PC-9 (cell line): ENCODE measurements around the gene LYSMD2. TPM values are rescaled to one million over a fixed set of nuclear protein-coding genes. Genes with fewer than 3 reads are reported as not detected.

Experiments used
- BruUV-seq: library from RNA; stranded (reverse); fragments of 400-500 nt; replicated peaks from 2 replicates; lab custom pipeline; 2021; lab: Mats Ljungman, UMichigan
- CTCF ChIA-PET: fragments of 300-600 bp; sonication (Branson Sonifier 250); formaldehyde crosslinking; loops from one replicate; lab custom pipeline; 2022; ENCODE audit warnings: antibody characterized with exemption; lab: Charles Lee
- POLR2A ChIA-PET: fragments of 300-600 bp; sonication (Branson Sonifier 250); formaldehyde crosslinking; loops from one replicate; lab custom pipeline; 2022; ENCODE audit warnings: antibody characterized with exemption; ENCODE audit not compliant: unreplicated experiment; lab: Charles Lee
- DNase-seq, 2 experiments: peaks; one replicate each; pipeline versions ENCODE4 v3.0.0 to v3.0.0-alpha.2; 2015 to 2022; ENCODE audit warnings: mixed read lengths in 1 of 2
- H2AFZ ChIP-seq: fragments of 200-600 bp; sonication (generic); 2 replicates; pipeline ENCODE4 v1.8.1; 2017; ENCODE audit warnings: antibody characterized with exemption
- H3F3A ChIP-seq: fragments of 200-600 bp; sonication (generic); 2 replicates; pipeline ENCODE4 v1.8.1; 2017; ENCODE audit warnings: antibody characterized with exemption, mild to moderate bottlenecking, low read depth; ENCODE audit not compliant: insufficient read depth
- H3K27ac ChIP-seq: fragments of 200-600 bp; sonication (generic); 2 replicates; pipeline ENCODE4 v1.6.1; 2016; ENCODE audit warnings: mixed run types
- H3K27me3 ChIP-seq: fragments of 200-600 bp; sonication (generic); 2 replicates; pipeline ENCODE4 v1.6.1; 2016; ENCODE audit warnings: low read depth, mixed run types; ENCODE audit not compliant: insufficient read depth
- H3K36me3 ChIP-seq: fragments of 200-600 bp; sonication (generic); 2 replicates; pipeline ENCODE4 v1.6.1; 2016; ENCODE audit warnings: low read depth, mixed run types
- H3K4me1 ChIP-seq: fragments of 200-600 bp; sonication (generic); replicated peaks from 2 replicates; pipeline ENCODE4 v1.6.1; 2016; ENCODE audit warnings: mixed run types; ENCODE audit not compliant: insufficient read depth
- H3K4me2 ChIP-seq: fragments of 200-600 bp; sonication (generic); 2 replicates; pipeline ENCODE4 v1.6.1; 2017; ENCODE audit warnings: mixed run types
- H3K4me3 ChIP-seq: fragments of 200-600 bp; sonication (generic); 2 replicates; pipeline ENCODE4 v1.6.1; 2016; ENCODE audit warnings: mixed run types
- H3K79me2 ChIP-seq: fragments of 200-600 bp; sonication (generic); 2 replicates; pipeline ENCODE4 v1.6.1; 2017; ENCODE audit warnings: low read depth, mixed run types
- H3K9me2 ChIP-seq: fragments of 200-600 bp; sonication (generic); 2 replicates; pipeline ENCODE4 v1.8.1; 2017; ENCODE audit warnings: mild to moderate bottlenecking; ENCODE audit not compliant: insufficient read depth
- H3K9me3 ChIP-seq: fragments of 200-600 bp; sonication (generic); 2 replicates; pipeline ENCODE4 v1.8.1; 2016; ENCODE audit warnings: low read depth; ENCODE audit not compliant: insufficient read depth
- H4K20me1 ChIP-seq: fragments of 200-600 bp; sonication (generic); 2 replicates; pipeline ENCODE4 v1.8.1; 2017; ENCODE audit not compliant: insufficient read depth
- CTCF ChIP-seq: fragments of 200-600 bp; sonication (generic); conservative IDR thresholded peaks from 2 replicates; pipeline ENCODE4 v1.6.1; 2017; ENCODE audit warnings: mixed run types, antibody characterized with exemption, mild to moderate bottlenecking, moderate library complexity
- EZH2 ChIP-seq: fragments of 200-600 bp; sonication (generic); IDR thresholded peaks from 2 replicates; pipeline ENCODE4 v1.8.0; 2017; ENCODE audit warnings: antibody characterized with exemption, low read depth
- intact Hi-C: fragments of 100-400 bp; cut with micrococcal nuclease; formaldehyde crosslinking; loops from one replicate; pipeline ENCODE4 v1.10.0; 2022; ENCODE audit not compliant: unreplicated experiment
- total RNA-seq: library from RNA; stranded (reverse); gene quantifications from 2 replicates; pipeline ENCODE4 v1.2.3, GENCODE V29; 2021

Gene LYSMD2
- total RNA-seq, 1 experiment from 2014 or later = 11.1 TPM

- intact Hi-C loops = no loop called here
- POLR2A ChIA-PET = no interaction called here
Measured at GRCh38 chr15:51736069-51736468, 1.4 kb downstream of the LYSMD2 start.

GRCh38 chr15:51735228-51736010, 2.0 kb downstream of the LYSMD2 start:
- no peaks in the 10 kb centered on the region for H3K36me3 ChIP-seq
- no peak overlapping the region for H3K4me3 ChIP-seq
- intact Hi-C loops = no loop called here
- H4K20me1 ChIP-seq = no peaks in the 10 kb centered on the region
- no peaks in the 10 kb centered on the region for H3K9me3 ChIP-seq
- peak overlapping the region; percentile 77; the same call in 1 of the 2 replicates for H3K4me2 ChIP-seq
- TF ChIP-seq EZH2 (no peak), CTCF (no peak)
- POLR2A ChIA-PET = no interaction called here
- peaks cover 16% of the 10 kb centered on the region for H3K4me1 ChIP-seq
- H2AFZ ChIP-seq = no peak overlapping the region
- CTCF ChIA-PET = no interaction called here
- peaks cover 4% of the 10 kb centered on the region; the same call in 1 of the 2 replicates for H3K79me2 ChIP-seq
- H3F3A ChIP-seq = no peaks in the 10 kb centered on the region
- no peaks in the 10 kb centered on the region for H3K9me2 ChIP-seq
- no peaks in the 10 kb centered on the region for H3K27me3 ChIP-seq
- TSS peak; percentile 22 for BruUV-seq
- no peak overlapping the region for H3K27ac ChIP-seq
- no peak for DNase-seq

More at GRCh38 chr15:51736069-51736468, 1.4 kb downstream of the LYSMD2 start:
- Histone ChIP-seq H3F3A (no peaks in the 10 kb centered on the region; the same call in 1 of the 2 replicates), H3K27me3 (no peaks in the 10 kb centered on the region), H3K4me3 (peak overlapping the region; percentile 57; the same call in 1 of the 2 replicates), H3K9me3 (no peaks in the 10 kb centered on the region), H3K4me2 (peak overlapping the region; percentile 77), H3K9me2 (no peaks in the 10 kb centered on the region), H3K36me3 (no peaks in the 10 kb centered on the region), H3K79me2 (peaks cover 4% of the 10 kb centered on the region; the same call in 1 of the 2 replicates), H2AFZ (no peak overlapping the region), H4K20me1 (no peaks in the 10 kb centered on the region), H3K27ac (no peak overlapping the region), H3K4me1 (peaks cover 16% of the 10 kb centered on the region)
- TF ChIP-seq EZH2 (no peak), CTCF (no peak)
- no TSS peak for BruUV-seq
- CTCF ChIA-PET = no interaction called here
- DNase-seq = no peak

- ChIA-PET POLR2A (no interaction called here), CTCF (interaction anchor here (0.6 to 0.7 kb wide), 2 partner anchors 13 to 82 kb away, joined by 3 to 6 read pairs; no protein-coding TSS in a partner anchor)
- no peak overlapping the region for H3K4me3 ChIP-seq
- H2AFZ ChIP-seq = no peak overlapping the region
- intact Hi-C loops = no loop called here
- DNase-seq = no peak
- H4K20me1 ChIP-seq = no peaks in the 10 kb centered on the region
- no peak overlapping the region for H3K27ac ChIP-seq
- H3F3A ChIP-seq = no peaks in the 10 kb centered on the region
- no peaks in the 10 kb centered on the region for H3K36me3 ChIP-seq
- H3K4me2 ChIP-seq = no peak overlapping the region
- H3K79me2 ChIP-seq = peaks cover 4% of the 10 kb centered on the region; the same call in 1 of the 2 replicates
- no peaks in the 10 kb centered on the region for H3K27me3 ChIP-seq
- no peaks in the 10 kb centered on the region for H3K9me2 ChIP-seq
- BruUV-seq = no TSS peak
- peaks cover 10% of the 10 kb centered on the region for H3K4me1 ChIP-seq
- TF ChIP-seq EZH2 = no peak
- no peaks in the 10 kb centered on the region for H3K9me3 ChIP-seq
Measured at GRCh38 chr15:51732646-51733045, 4.8 kb downstream of the LYSMD2 start.
